DLD1 (cell line): ENCODE data around the gene ARHGEF17.

Experiments used
- in situ Hi-C: cut with HindIII; loops from 2 replicates; pipeline ENCODE4 v1.10.0; 2017; ENCODE audit warnings: low sequenced_read_pairs

The ARHGEF17 gene

GRCh38 chr11:73313652-73314051 lies 5.6 kb downstream of the ARHGEF17 start:
- in situ Hi-C loops, result no loop called here

- in situ Hi-C loops, result no loop called here
Measured at GRCh38 chr11:73314117-73314961, 6.3 kb downstream of the ARHGEF17 start.

DNA sequence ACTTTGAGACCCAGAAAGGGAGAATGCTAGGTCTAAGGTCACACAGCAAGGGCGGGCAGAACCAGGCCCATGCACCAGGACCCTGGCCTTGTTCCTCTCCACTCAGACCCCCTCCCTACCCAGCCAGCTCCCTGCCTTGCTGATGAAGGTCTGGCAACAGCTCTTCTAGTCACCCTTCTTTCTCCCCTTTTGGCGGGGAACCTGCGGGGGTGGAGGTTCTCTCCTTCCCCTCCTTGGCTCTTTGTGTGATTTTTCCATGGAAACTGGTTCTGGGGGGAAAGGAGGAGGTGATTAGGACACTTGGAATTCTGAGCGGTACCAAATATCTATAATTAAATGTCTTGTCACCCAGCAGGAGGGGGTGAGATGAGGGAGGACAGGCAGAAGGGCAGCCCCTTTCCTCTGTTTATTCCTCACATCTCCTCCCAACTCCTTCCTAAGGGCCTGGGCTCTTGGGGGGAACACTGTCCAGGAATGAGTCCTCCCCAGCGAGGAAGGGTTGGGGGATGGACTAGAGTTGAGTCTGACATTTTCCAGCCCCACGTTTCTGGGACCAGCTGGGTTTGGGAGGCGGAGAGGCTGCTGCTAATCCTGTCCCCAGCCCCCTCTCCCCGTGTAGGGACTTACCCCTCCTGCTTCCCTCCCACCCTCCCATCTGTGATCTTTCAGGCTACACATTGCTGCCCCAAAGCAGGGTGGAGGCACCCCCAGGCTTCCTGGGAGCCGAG lies 7.4 kb downstream of the ARHGEF17 start:
- in situ Hi-C loops, result no loop called here

DNA sequence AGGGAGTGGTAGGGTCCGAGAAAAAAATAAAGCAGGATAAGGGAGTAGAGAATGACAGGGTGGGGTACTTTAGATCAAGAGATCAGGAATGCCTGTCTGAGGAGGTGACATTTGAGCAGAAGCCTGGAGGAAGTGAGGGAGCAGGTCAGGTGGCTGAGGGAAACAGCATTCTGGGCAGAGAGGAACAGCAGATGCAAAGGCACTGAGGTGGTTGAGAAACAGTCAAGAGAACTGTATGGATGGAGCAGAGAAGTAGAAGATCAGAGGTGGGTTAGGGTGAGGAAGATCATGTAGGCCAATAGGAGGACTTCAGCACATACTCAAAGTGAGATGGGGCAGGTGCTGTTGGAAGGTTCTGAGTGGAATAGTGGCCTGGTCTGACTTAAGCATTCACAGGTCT lies 8.3 kb downstream of the ARHGEF17 start:
- in situ Hi-C loops, result no loop called here

- in situ Hi-C loops, result no loop called here
Measured at GRCh38 chr11:73317373-73317772, 9.3 kb downstream of the ARHGEF17 start.

- in situ Hi-C loops, result no loop called here
Measured at GRCh38 chr11:73317803-73318202, 9.7 kb downstream of the ARHGEF17 start.

- in situ Hi-C loops, result no loop called here
Measured at GRCh38 chr11:73318501-73319011, 10.5 kb downstream of the ARHGEF17 start.

GRCh38 chr11:73320763-73321603 lies 12.9 kb downstream of the ARHGEF17 start:
- in situ Hi-C loops, result no loop called here

DNA sequence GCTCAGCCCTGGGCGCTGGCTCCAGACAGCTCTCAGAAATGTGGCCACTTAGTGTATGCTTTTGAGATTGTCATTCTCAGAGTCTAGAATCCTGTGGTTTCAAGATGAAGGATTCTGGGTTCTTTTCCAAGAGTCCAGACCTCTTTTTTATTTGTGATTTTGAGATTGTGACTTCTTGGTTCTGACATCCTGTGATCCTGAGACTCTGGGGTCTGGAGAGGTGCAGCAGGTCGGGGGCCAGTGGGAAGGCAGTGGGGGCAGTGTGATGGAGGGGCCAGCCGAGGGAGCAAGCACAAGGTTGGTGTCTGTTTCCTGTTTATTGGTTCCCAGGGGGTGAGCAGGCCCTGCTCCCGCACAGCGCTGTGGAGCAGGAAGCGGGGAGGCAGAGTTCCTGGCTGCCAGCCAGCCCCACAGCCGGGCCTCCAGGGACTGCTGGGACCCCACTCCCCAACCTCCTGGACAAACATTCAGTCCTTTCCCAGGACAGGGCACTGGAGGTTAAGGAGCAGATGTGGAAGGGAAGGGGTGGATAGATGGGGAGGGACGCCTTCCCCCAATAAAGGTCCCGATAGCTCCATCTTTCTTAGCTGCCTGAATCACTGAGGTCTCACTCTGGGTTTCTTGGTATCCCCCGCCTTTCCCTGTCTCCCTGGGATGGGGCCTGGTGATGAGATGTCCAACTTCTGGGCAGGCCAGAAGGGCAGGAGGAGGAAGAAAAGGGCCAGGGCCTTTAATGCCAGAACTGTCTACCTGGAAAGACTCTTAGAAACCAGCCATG lies 13.7 kb downstream of the ARHGEF17 start:
- in situ Hi-C loops, result no loop called here

GRCh38 chr11:73322382-73323306 lies 14.6 kb downstream of the ARHGEF17 start:
- in situ Hi-C loops, result no loop called here

DNA sequence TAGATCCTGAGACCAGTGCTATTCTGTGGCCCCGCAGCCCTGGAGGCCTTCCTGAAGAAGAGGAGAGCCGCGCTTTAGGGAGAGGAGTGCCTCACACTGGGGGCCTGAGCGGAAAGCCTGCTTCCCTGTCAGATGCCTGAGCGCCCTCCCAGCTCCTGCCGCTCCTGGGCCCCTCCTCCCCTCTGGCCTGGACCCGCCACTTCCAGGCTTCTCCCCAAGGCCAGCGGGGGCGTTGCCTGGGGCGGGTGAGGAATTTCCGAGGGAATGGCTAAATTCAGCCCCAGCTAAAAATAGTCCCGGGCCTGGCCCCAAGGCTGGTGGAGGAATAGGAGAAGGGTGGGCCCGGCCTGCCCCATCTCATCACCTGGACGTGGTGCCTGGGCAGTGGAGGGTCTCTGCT lies 15.4 kb downstream of the ARHGEF17 start:
- in situ Hi-C loops, result no loop called here

- in situ Hi-C loops, result no loop called here
Measured at GRCh38 chr11:73324116-73324515, 16.0 kb downstream of the ARHGEF17 start.

GRCh38 chr11:73324665-73325035 lies 16.6 kb downstream of the ARHGEF17 start:
- in situ Hi-C loops, result no loop called here

DNA sequence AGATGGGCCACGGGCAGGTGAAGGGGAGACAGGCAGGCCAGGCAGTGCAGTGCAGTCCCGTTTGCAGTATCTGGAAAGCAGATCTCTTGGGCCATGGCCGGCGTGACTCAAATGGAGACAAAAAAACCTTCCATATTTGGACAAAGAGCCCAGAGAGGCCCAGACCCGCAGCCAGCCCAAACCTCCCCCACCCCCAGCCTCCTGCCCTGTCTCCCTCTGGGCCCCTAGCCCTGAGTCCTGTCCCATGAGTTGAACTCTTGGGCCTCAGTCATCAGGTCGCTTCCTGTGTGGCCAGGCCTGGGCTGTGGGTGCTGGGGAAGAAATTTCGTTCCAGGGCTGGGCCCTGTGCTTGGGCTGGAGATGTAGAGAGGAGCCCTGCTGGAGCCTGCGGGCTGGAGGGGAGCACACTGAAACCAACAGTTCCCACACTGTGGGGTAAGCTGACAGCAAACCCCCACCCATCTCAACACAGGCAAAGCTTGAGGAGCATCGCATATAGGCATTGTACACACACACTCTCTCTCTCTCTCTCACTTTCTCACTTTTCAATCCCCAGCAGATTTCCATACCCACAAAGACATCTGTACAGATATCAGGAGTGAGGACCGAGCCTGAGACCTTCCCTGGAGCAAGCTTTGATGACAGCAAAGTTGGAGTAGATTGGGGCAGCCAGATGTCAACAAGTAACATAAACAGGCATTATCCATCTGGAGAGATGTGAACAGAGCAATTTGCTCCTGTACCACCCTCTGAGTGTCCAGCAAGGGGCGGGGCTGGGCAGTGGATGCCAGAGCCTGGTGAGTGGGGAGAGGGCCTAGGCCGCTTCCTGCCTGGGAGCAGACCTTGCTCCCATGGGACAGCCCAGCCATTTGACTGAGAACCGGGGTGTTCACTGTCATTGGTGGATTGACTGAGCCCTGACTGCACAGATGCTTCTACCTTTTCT lies 17.2 kb downstream of the ARHGEF17 start:
- in situ Hi-C loops, result no loop called here

DNA sequence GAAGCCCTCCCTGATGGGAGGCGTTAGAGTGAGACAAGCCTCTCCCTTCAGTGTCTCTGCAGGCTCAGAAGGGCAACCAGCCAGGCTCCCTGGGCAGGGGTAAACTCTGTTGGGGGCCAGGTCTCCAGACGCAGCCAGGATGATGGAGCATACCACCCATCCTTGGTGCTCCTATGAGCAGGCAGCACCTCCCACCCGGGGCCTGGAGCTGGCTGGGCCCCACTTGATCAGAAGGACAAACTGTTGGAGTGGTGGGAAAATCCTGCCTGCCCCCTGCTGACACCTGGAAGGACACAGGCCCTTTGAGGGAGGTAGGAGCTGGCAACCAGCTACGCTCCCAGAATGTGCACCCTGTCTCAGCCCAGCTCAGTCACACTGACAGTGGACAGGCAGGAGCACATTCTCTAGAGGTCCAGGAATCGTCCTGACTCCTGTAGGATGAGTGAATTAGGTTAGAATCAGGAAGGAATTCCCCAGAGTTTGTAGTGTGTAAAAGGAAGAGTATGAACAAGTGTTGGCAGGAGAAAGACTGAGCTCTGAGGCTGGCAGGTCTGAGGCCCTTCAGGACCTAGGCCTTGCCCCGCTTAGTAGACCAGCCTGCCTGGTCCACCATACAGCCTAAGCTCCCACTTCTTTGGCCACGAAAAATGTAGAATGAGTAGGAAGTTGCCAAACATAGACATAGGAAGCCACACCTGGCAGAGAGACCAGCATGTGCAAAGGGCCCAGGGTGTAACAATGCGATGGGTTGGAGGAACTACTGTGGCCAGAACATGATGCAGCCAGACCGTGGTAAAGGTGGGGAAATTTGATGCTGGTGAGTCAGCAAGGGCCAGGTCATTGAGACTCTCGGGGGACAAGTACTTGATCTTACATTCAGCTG lies 19.1 kb downstream of the ARHGEF17 start:
- in situ Hi-C loops, result no loop called here

- in situ Hi-C loops, result no loop called here
Measured at GRCh38 chr11:73327812-73328364, 19.8 kb downstream of the ARHGEF17 start.

GRCh38 chr11:73330569-73331093 lies 22.6 kb downstream of the ARHGEF17 start:
- in situ Hi-C loops, result no loop called here
